Measurements from ENCODE around the gene IL3RA.

The IL3RA gene

GRCh38 chrX:1426321-1426720 is 89.7 kb downstream of the IL3RA start:
- DNase-seq: peak; percentile 49

- peak; percentile 54 for DNase-seq
Measured at GRCh38 chrX:1427756-1428155, 91.2 kb downstream of the IL3RA start.

GRCh38 chrX:1430451-1430850 is 93.9 kb downstream of the IL3RA start:
- peak; percentile 41 for DNase-seq
